Tibial nerve (tissue), 4 donors: ENCODE data around the gene SLC12A8. TPM values are rescaled to one million over a fixed set of nuclear protein-coding genes. Genes with fewer than 3 reads are reported as not detected.

Experiments
- DNase-seq, 2 donors: peaks; one replicate each; pipeline ENCODE4 v3.0.0-alpha.2; 2019; ENCODE audit warnings: low spot score in 2 of 2
- H3K27ac ChIP-seq, 4 donors: fragments of 200-600 bp; sonication (generic) in 3 of 4; one replicate each; pipeline ENCODE4 v1.5.1; 2017 to 2019; ENCODE audit warnings: mild to moderate bottlenecking in 1 of 4
- H3K27me3 ChIP-seq, 2 donors: fragments of 200-600 bp; sonication (generic) in 1 of 2; one replicate each; pipeline versions ENCODE4 v1.5.1 to v1.6.0; 2017 to 2019
- H3K36me3 ChIP-seq, 3 donors: fragments of 200-600 bp; sonication (generic); one replicate each; pipeline ENCODE4 v1.5.1; 2018 to 2019
- H3K4me1 ChIP-seq, 4 donors: fragments of 200-600 bp; sonication (generic) in 3 of 4; one replicate each; pipeline ENCODE4 v1.5.1; 2017 to 2019
- H3K4me3 ChIP-seq, 4 donors: fragments of 200-600 bp; sonication (generic) in 3 of 4; one replicate each; pipeline ENCODE4 v1.5.1; 2017 to 2019; ENCODE audit warnings: mild to moderate bottlenecking in 1 of 4, moderate library complexity in 1 of 4
- H3K9me3 ChIP-seq, 4 donors: fragments of 200-600 bp; sonication (generic) in 3 of 4; one replicate each; pipeline ENCODE4 v1.5.1; 2017 to 2019
- EP300 ChIP-seq, 2 donors: sonication (generic); formaldehyde crosslinking; IDR thresholded peaks; one replicate each; pipeline ENCODE4 v1.6.1; 2017; ENCODE audit warnings: antibody characterized with exemption in 2 of 2, mild to moderate bottlenecking in 1 of 2
- POLR2A ChIP-seq, 2 donors: fragments of 450-650 bp; IDR thresholded peaks; one replicate each; pipeline ENCODE4 v1.6.1; 2017; ENCODE audit warnings: antibody characterized with exemption in 2 of 2, mild to moderate bottlenecking in 2 of 2, moderate library complexity in 2 of 2
- WGBS, 2 donors: methylation state at CpG; one replicate each; pipeline ENCODE4 v1.1.5; 2018; 5-methylcytosine and 5-hydroxymethylcytosine counted together
- total RNA-seq, 4 donors: library from RNA; depleted of rRNA; stranded (reverse); fragments of >200 nt; gene quantifications; one replicate each; pipeline ENCODE4 v1.1.0, GENCODE V29; 2016
- TF ChIP-seq, protein P1 (sequence below), 5 experiments: fragments of 200-600 bp in 3 of 5; fragments of 450-650 bp in 2 of 5; sonication (generic) in 3 of 5; IDR thresholded peaks; one replicate each; pipeline ENCODE4 v1.5.1; 2016 to 2019; ENCODE audit warnings: antibody characterized with exemption in 5 of 5, mild to moderate bottlenecking in 3 of 5, moderate library complexity in 2 of 5

The SLC12A8 gene
- total RNA-seq, 4 donors from 2014 or later, result 0.42 to 1.5 (median 0.84) TPM

DNA sequence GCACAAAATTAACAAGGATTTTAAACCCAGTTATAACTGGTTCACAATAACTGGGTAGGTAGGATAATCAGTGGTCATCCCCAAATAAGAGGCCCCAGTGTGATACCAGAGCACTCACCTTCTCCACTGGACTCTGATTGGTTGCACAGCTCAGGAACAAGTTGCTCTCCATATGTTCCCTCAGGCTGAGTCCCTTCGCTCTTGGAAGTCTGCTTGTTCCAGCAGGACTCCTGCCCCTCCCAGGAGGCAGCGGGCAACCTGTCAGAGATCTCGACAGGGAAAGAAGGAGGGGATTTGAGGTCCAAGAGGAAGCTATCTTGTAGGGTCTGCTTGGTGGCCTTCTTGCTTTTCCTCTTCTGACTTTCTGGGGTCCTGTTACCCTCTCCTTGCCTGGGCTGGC lies 105.2 kb downstream of the SLC12A8 start:
- TF ChIP-seq POLR2A (IDR thresholded peaks at IDR 0.05) (no peak), EP300 (IDR thresholded peaks at IDR 0.05) (no peak)
- TF ChIP-seq, protein P1, sequence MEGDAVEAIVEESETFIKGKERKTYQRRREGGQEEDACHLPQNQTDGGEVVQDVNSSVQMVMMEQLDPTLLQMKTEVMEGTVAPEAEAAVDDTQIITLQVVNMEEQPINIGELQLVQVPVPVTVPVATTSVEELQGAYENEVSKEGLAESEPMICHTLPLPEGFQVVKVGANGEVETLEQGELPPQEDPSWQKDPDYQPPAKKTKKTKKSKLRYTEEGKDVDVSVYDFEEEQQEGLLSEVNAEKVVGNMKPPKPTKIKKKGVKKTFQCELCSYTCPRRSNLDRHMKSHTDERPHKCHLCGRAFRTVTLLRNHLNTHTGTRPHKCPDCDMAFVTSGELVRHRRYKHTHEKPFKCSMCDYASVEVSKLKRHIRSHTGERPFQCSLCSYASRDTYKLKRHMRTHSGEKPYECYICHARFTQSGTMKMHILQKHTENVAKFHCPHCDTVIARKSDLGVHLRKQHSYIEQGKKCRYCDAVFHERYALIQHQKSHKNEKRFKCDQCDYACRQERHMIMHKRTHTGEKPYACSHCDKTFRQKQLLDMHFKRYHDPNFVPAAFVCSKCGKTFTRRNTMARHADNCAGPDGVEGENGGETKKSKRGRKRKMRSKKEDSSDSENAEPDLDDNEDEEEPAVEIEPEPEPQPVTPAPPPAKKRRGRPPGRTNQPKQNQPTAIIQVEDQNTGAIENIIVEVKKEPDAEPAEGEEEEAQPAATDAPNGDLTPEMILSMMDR (IDR thresholded peaks at IDR 0.05), result no peak
- whole genome bisulfite sequencing, 2 donors, result 93 to 96% methylated on average over 3 of the region's 3 CpGs
- H3K27ac ChIP-seq, result no peak overlapping the region

GRCh38 chr3:125105116-125105515 lies 107.4 kb downstream of the SLC12A8 start:
- no peaks in the 10 kb centered on the region for H3K36me3 ChIP-seq
- TF ChIP-seq POLR2A (IDR thresholded peaks at IDR 0.05) (no peak), EP300 (IDR thresholded peaks at IDR 0.05) (no peak)
- TF ChIP-seq, protein P1 (IDR thresholded peaks at IDR 0.05), result no peak
- no peaks in the 10 kb centered on the region for H3K27me3 ChIP-seq
- H3K4me3 ChIP-seq, result no peak overlapping the region
- 71 to 81% methylated on average over 1 of the region's 1 CpG for WGBS, 2 donors
- peaks cover 0 to 4% (median 0%) of the 10 kb centered on the region in 4 donors for H3K9me3 ChIP-seq
- no peak for DNase-seq
- H3K27ac ChIP-seq, result no peak overlapping the region
- H3K4me1 ChIP-seq, result peaks cover 0 to 5% (median 0%) of the 10 kb centered on the region in 4 donors

More for the DNA sequence above, 105.2 kb downstream of the SLC12A8 start:
- Histone ChIP-seq H3K9me3 (no peaks in the 10 kb centered on the region), H3K4me1 (peaks cover 0 to 5% (median 0%) of the 10 kb centered on the region in 4 donors), H3K27me3 (no peaks in the 10 kb centered on the region), H3K4me3 (no peak overlapping the region), H3K36me3 (no peaks in the 10 kb centered on the region)
- no peak for DNase-seq

- DNase-seq, result no peak
- Histone ChIP-seq H3K27ac (no peak overlapping the region), H3K4me3 (no peak overlapping the region), H3K36me3 (no peaks in the 10 kb centered on the region), H3K9me3 (peaks cover 0 to 9% (median 0%) of the 10 kb centered on the region in 4 donors), H3K27me3 (no peaks in the 10 kb centered on the region), H3K4me1 (peaks cover 0 to 5% (median 0%) of the 10 kb centered on the region in 4 donors)
- TF ChIP-seq POLR2A (IDR thresholded peaks at IDR 0.05), result no peak
- TF ChIP-seq, protein P1 (IDR thresholded peaks at IDR 0.05), result no peak
- WGBS, 2 donors, result 65 to 75% methylated on average over 1 of the region's 1 CpG
These were observed 107.9 kb downstream of the SLC12A8 start for GRCh38 chr3:125104639-125105038.

GRCh38 chr3:125103406-125103805 lies 109.1 kb downstream of the SLC12A8 start:
- Histone ChIP-seq H3K4me1 (peaks cover 0 to 3% (median 0%) of the 10 kb centered on the region in 4 donors), H3K4me3 (no peak overlapping the region), H3K36me3 (no peaks in the 10 kb centered on the region), H3K27me3 (no peaks in the 10 kb centered on the region), H3K27ac (no peak overlapping the region), H3K9me3 (peaks cover 0 to 17% (median 0%) of the 10 kb centered on the region in 4 donors)
- DNase-seq, result no peak
- TF ChIP-seq EP300 (IDR thresholded peaks at IDR 0.05) (no peak), POLR2A (IDR thresholded peaks at IDR 0.05) (no peak)
- TF ChIP-seq, protein P1 (IDR thresholded peaks at IDR 0.05), result no peak
- 100% methylated on average over 1 of the region's 1 CpG for WGBS, 2 donors

GRCh38 chr3:125102470-125102869 lies 110.1 kb downstream of the SLC12A8 start:
- no peak for DNase-seq
- Histone ChIP-seq H3K9me3 (peaks cover 0 to 17% (median 0%) of the 10 kb centered on the region in 4 donors), H3K36me3 (no peaks in the 10 kb centered on the region), H3K27ac (no peak overlapping the region), H3K27me3 (no peaks in the 10 kb centered on the region), H3K4me1 (no peaks in the 10 kb centered on the region), H3K4me3 (no peak overlapping the region)
- WGBS, 2 donors, result 73% methylated on average over 6 of the region's 6 CpGs
- no peak for TF ChIP-seq EP300 (IDR thresholded peaks at IDR 0.05)
- TF ChIP-seq POLR2A (IDR thresholded peaks at IDR 0.05), result no peak
- TF ChIP-seq, protein P1 (IDR thresholded peaks at IDR 0.05), result no peak
